GOT3 (cell line): Measurements from ENCODE around the gene CXCL5.
"Not testable (repeated sequence)": the region's sequence is repeated elsewhere in the genome, so short reads cannot be mapped to it uniquely, and the experiment has no call there.

ENCODE experiments used
- DNase-seq: peaks from one replicate; lab custom pipeline; 2025; ENCODE audit warnings: mixed read lengths; lab: John Stamatoyannopoulos, UW

Gene CXCL5

DNA sequence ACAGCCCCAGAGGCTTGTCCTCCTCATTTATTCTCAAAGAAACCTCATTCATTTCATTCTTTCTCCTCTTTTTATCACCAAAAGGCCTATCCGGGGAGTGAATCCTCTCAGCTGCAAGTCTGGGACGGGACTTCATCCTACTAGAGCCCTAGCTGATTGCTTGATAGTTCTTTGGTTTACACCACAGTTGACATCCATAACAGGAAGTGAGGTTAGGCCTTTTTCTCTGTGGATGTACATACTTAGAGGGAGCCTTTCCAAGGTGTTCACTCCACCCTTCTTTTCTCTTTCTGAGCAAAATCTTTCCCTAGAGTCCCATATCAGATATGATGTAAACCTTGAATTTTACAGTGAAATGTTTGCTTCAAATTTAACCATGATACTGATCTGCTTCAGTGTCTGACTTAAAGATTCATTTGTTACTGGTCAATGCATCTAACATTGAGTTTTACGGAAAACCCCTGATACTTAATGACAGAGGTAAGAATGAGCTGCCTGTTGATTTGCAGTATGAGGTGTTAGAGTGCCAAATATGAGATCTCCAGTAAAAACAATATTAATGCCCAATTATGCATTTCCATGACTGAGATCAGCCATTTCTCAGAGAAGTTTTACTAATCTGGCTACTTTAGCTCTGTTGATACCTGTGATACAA lies 16.8 kb upstream of the CXCL5 start:
- DNase-seq: no peak

- DNase-seq: no peak
Measured at GRCh38 chr4:74014332-74014731, 15.9 kb upstream of the CXCL5 start.

DNA sequence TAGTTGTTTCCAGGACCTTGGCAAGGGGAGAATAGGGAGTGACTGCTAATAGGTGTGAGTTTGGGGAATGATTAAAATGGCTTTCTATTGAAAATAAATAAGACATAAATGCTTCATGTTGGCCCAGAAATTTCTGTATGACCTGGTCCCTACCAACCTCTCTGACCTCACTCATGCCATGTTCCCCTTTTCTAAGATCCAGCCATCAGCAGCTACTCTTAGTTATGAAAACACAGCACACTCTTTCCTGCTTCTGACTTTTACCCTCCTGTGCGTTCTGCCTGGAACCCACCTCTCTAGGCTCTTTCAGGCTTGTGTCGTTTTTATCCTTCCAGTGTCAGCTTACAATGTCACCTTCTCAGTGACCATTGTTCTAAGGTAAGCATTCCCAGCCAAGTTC lies 14.8 kb upstream of the CXCL5 start:
- DNase-seq: no peak

DNA sequence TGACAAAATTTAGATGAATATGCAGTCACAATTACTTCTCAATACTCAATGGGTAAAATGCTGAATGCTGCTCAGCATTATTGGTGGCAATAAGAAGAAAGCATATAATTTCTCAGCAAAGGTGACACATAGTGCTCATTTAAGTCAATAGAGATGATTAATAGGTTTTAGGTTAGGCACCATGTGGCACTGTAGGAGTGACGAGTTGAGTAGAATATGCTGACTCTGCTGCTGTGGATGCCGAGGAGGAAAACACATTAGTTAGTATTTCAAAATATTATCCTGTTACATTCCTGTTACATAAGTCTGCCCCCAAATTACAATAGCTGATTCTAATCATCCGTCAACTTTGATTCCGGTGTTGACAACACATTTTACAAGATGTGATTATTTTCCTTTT lies 13.7 kb upstream of the CXCL5 start:
- DNase-seq: no peak

- DNase-seq: no peak
Measured at GRCh38 chr4:74009307-74009706, 10.8 kb upstream of the CXCL5 start.

GRCh38 chr4:74006009-74006476 lies 7.6 kb upstream of the CXCL5 start:
- no peak for DNase-seq

- DNase-seq: no peak
Measured at GRCh38 chr4:74005528-74005927, 7.1 kb upstream of the CXCL5 start.

DNA sequence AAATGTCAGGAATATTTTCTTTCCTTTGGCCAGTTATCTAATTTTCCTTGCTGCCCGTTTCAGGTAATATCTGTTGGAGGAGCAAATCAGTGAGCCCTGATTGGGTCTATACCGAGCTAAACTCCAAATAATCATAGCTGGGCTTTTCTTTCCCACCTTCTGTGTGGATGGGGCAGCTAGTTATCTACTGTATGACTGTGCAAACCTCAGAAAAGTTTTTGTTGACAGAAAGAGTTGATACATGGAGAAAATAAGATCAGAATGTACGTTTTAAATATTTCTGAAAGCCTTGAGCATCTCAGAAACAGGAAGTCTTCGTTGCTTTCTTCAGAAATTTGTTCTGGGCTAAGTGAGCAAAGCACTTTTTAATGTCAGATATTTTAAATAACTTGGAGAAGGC lies 6.2 kb upstream of the CXCL5 start:
- DNase-seq: no peak

DNA sequence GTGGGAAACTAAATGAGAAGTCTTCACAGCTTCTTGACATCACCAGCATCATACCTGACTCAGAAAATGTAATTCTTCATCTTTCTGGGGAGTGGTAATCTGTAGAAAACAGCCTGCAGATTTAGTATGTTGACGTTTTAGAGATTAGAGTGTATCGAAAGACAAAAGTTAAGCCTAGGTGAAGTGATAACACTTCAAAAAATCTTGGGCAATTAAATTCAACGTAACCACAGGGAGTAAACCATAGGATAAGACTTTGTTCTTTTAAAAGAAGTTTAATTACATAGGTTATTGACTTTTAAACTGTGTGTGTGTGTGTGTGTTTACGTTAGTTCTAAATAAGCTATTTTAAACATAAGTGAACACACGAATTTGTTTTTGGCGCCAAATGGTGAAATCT lies 1.8 kb upstream of the CXCL5 start:
- DNase-seq: no peak

- no peak for DNase-seq
Measured at GRCh38 chr4:73992050-73992449, 6.4 kb downstream of the CXCL5 start.

DNA sequence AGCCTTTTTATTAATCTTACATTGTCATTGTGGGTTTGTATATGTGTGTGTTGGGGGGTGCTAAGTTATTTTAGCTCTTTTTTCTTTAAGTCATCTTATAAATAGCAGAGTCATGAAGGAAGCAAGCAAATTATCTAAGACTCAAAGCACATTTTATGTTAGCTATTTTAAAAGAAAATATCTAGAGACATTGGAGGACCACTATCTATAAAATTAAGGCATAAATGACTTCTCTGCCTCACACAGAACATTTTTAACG lies 6.8 kb downstream of the CXCL5 start:
- DNase-seq: no peak

GRCh38 chr4:73990988-73991741 lies 7.3 kb downstream of the CXCL5 start:
- DNase-seq: no peak

- no peak for DNase-seq
Measured at GRCh38 chr4:73989928-73990327, 8.5 kb downstream of the CXCL5 start.

DNA sequence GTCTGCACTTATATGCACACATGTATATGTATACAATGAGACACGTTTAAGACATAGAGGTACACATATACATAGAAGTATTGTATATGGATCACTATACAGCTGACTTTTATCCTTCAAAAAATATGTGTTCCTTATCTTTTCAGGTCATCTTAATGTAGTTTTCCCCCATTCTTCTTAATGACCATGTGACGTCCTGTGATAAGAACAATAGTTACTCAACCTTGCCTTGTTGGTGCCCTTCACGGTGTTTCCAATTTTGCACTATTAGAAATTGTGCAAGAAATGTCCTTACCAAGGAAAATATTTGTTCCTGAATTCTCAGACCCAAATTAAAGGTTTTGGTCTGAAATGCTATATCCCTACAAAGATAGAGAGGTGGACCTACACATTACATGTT lies 9.4 kb downstream of the CXCL5 start:
- no peak for DNase-seq

GRCh38 chr4:73988061-73988460 lies 10.4 kb downstream of the CXCL5 start, which contains the start of gene PPBP:
TSS of gene PPBP (minus strand) at chr4:73988190. CDS start at chr4:73988103, 87 bp downstream.
- no peak for DNase-seq

DNA sequence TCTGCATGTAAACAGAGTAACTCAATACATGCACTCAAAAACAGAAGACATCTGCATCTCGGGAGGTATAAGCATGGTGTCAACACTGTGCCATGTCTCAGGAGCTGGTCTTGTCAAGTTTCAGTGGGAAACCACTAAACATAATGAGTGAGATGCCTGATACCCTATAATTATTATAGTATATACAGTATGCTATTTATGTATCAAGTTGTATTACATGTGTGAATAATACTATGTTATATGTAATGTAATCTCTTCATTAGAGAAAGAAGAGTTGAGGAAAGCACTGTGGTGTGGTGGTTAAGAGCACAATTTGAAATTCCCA lies 13.0 kb downstream of the CXCL5 start:
- DNase-seq: no peak

DNA sequence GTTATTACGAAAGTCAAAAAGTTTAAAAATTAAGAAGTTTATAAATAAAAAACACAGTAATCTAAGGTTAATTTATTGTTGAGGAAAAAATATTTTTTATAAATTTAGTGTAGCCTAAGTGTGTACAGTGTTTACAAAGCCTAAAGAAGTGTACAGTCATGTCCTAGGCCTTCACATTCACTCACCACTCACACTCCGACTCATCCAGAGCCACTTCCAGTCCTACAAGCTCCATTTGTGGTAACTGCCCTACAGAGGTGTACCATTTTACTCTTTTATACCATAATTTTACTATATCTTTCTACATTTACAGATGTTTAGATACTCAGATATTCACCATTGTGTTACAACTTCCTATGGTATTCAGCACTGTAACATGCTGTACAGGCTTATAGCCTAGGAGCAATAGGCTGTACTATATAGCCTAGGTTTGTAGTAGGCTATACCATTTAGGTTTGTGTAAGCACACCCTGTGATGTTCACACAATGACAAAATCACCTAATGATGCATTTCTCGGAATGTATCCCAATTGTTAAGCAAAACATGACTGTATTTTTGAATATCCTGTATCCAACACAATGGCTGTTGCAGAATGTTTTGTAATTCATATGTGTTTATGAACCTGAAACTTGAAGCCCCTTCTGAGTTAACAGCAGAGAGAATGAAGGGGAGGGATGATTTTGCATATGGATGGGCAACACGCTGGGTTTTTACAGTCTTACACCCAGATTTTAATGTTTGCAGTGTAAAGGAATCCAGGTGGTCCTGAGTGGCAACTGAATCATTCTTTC lies 13.5 kb downstream of the CXCL5 start:
- DNase-seq: no peak

DNA sequence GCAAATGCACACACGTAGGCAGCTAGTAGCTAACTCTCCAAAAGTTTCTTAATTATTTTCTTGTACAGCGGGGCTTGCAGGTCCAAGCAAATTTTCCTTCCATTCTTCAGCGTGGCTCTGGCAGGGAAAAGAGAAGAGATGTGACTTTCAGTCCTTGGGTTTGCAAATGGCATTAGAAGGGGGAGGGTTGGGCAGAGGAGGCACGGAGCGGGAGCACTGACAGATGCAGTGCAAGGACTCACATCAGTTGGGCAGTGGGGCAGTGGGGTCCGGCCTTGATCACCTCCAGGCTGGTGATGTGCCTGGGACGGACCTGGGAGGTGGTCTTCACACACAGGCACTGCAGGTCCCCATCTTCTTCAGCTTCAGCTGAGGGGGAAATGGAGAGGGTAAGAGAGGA lies 17.3 kb downstream of the CXCL5 start:
- DNase-seq: not testable (repeated sequence)

- no peak for DNase-seq
Measured at GRCh38 chr4:73979407-73979957, 19.0 kb downstream of the CXCL5 start.

GRCh38 chr4:73978886-73979285 lies 19.6 kb downstream of the CXCL5 start:
- no peak for DNase-seq

GRCh38 chr4:73976716-73977115 lies 21.8 kb downstream of the CXCL5 start:
- no peak for DNase-seq

GRCh38 chr4:73976217-73976616 lies 22.3 kb downstream of the CXCL5 start:
- DNase-seq: no peak

DNA sequence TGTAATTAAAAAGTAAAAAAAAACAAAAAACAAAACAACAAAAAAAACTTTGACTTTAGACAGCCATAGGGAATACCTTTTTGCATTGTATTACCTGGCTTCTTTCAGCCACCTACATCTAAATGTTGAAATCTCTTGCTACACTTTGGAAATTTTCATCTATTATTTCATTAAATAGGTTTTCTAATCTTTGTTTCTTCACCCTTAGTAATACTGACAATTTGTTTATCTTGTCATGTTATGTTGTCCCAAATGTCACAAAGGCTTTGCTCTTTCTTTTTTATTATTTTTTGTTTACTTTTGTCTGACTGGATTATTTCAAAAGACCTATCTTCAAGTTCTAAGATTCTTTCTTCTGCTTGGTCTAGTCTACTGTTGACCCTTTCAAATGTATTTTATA lies 24.1 kb downstream of the CXCL5 start:
- no peak for DNase-seq
